ENCODE data around the gene COL8A2.

GRCh38 chr1:36101546-36101945 lies 23.5 kb downstream of the COL8A2 start:
- no peak for TF ChIP-seq CTCF (IDR thresholded peaks at IDR 0.05; ENCODE audit: extremely low read depth in 1 of 2, insufficient read depth in 1 of 2, low read depth in 1 of 2, low read length in 2 of 2)
- TF ChIP-seq POLR2A (IDR thresholded peaks at IDR 0.05; ENCODE audit: low read depth, low read length) = no peak
- no peak for TF ChIP-seq POLR2AphosphoS5 (IDR thresholded peaks at IDR 0.05; ENCODE audit: insufficient read depth, low read depth, low read length)
- no peak for TF ChIP-seq FOS (IDR thresholded peaks at IDR 0.05; ENCODE audit: borderline replicate concordance, insufficient read depth, low read length)
- TF ChIP-seq MAX (IDR thresholded peaks at IDR 0.05; ENCODE audit: insufficient read depth, insufficient read length) = no peak
- TF ChIP-seq EZH2 (IDR thresholded peaks at IDR 0.05; ENCODE audit: borderline replicate concordance, low read depth, low read length, severe bottlenecking) = no peak
- no peak for TF ChIP-seq MYC (IDR thresholded peaks at IDR 0.05; ENCODE audit: low read depth, low read length)
- TF ChIP-seq GATA2 (IDR thresholded peaks at IDR 0.05; ENCODE audit: insufficient read depth, insufficient read length, low read depth, low read length) = no peak
- TF ChIP-seq JUN (IDR thresholded peaks at IDR 0.05; ENCODE audit: borderline replicate concordance, insufficient read depth, insufficient read length, low read depth) = no peak

Data from endothelial cell of umbilical vein (primary cell).